ENCODE results near the gene ZNF562.

The ZNF562 gene

GRCh38 chr19:9641810-9642209 is 33.1 kb downstream of the ZNF562 start:
- DNase-seq, result no peak

DNA sequence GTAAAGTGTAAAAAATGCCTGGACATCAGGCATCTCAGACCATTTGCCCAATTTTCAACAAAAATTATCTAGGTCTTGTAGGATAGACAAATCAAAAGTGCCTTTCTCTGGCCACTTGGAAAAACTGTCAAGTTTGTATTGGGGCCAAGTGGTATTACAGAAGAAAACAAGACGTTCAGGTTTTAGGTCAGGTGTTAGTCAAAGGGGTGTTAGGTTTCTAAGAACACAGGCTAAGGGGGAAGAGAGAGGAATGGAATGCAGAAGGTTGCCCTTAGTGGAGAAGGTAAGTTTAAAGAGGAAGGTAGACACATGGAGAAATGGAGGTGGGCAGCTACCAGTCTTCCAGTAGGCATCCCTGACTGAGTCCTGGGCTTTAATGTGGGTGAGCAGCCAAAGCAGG is 33.9 kb downstream of the ZNF562 start:
- no peak for DNase-seq

DNA sequence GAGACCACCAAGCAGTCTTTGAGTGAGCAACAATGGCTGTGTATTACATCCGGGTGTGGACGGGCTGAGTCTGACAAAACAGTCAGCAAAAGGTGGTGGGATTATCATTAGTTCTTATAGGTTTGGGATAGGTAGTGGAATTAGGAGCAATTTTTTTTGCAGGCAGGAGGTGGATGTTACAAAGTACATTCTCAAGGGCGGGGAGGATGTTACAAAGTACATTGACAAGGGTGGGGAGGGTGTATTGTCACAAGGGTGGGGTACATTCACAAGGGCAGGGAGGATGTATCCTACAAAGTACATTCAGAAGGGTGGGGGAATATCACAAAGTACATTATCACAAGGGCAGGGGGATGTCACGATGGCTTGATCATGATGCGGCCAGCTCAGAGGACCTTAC is 38.9 kb downstream of the ZNF562 start:
- no peak for DNase-seq

DNA sequence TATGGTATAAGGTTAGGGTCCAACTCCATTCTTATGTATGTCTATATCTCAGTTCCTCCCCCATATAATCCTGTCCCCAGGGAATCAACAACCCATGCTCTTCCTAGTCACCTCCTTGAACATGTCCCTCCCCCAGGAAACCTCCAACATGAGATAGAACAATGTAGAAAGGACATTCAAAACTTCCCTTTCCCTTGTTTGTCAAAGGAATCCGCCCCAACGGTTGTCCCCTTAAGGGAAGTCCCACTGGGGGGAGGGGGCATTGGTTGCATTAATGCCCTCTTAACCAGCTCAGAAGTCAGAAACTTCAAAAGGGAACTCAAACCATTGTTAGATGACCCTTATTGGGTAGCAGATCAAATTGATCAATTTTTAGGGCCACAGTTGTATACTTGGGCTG is 47.0 kb downstream of the ZNF562 start:
- no peak for DNase-seq

DNA sequence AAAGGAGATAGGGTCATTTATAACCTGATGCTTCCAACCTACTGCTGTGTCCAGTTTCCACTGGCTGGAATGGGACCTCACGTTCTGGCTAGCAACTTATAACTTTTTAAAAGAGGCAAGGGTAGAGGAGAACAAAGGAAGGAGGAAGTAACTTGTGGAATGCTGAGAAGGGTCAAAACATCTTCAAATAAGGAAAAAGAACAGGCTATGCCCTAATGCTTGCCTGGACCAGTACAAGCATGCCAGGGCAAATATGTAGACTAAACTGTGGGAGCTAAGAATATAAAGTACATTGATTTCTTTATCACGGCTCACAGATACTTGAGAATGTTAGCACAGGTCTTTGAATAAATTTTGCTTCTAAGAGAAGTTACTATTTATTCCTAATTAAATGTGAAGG is 52.4 kb downstream of the ZNF562 start:
- DNase-seq, result no peak

GRCh38 chr19:9621156-9622037 is 53.5 kb downstream of the ZNF562 start, which contains the start of gene ZNF561:
ZNF561 (minus strand) TSS chr19:9621232; CDS start chr19:9619456, 1,776 bp downstream.
- DNase-seq, result peak; percentile 88

DNA sequence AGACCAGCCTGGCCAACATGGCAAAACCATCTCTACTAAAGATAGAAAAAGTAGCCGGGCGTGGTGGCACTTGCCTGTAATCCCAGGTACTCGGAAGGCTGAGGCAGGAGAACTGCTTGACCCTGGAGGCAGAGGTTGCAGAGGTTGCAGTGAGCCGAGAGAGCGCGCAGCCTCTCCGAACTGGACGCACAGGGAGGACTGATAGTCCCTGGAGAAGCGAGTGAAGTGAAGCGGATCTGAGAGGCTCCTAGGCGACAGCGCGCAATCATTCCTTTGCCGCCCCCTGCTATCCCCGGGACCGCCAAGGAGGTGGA is 54.1 kb downstream of the ZNF562 start:
- DNase-seq, result no peak

DNA sequence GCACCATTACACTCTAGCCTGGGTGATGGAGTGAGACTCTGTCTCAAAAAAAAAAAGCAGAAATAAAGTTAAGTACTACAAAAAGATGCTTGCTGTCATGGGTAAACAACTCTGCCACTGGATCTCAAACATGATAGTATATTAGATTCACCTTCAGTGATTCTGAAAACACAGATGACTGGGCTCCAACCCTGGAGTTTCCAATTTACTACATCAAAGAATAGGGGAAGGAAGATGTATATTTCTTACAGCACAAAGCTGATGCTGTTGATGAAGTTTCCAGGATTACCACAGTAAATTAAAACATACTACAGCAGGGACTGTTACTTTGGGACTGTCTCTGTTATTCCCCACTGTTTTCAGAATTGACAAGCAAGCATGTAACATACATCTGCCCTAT is 59.1 kb downstream of the ZNF562 start:
- no peak for DNase-seq

- DNase-seq, result no peak
Observed at GRCh38 chr19:9610484-9611113, 64.3 kb downstream of the ZNF562 start.

DNA sequence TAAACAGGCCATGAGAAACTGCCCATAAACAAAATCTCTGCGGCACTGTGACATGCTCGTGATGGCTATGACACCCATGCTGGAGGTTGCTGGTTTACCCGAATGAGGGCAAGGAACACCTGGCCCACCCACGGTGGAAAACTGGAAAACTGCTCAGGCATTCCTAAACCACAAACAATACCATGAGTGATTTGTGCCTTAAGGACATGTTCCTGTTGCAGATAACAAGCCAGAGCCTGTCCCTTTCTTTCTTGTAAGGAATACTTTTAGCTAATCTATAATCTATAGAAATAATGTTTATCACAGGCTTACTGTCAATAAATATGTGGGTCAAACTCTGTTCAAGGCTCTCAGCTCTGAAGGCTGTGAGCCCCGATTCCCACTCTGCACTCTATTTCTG is 66.0 kb downstream of the ZNF562 start:
- no peak for DNase-seq

GRCh38 chr19:9597027-9597426 is 77.9 kb downstream of the ZNF562 start:
- no peak for DNase-seq
